ENCODE data around the gene ADAR. TPM values are rescaled to one million over a fixed set of nuclear protein-coding genes. Genes with fewer than 3 reads are reported as not detected.

Gene ADAR
- total RNA-seq, 1 experiment from 2014 or later: 168 TPM

DNA sequence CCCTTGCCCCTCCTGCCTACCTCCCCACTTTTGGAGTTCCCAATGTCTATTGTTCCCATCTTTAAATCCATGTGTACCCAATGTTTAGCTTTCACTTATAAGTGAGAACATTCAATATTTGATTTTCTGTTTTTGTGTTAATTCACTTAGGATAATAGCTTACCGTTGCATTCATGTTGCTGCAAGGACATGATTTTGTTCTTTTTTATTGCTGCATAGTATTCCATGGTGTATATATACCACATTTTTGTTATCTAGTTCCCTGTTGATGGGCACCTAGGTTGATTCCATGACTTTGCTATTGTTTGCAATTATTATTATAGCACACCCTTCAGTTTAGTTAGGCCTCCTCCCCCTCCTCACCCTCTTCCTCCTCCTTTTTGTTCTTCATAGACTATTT, 33.5 kb upstream of the ADAR start:
- Mint-ChIP-seq H3K9me3 (ENCODE audit: unreplicated experiment) (peaks cover 23% of the 10 kb centered on the region), H3K4me3 (ENCODE audit: unreplicated experiment) (no peak overlapping the region), H3K27ac (ENCODE audit: low read depth, unreplicated experiment) (no peak overlapping the region), H3K4me1 (ENCODE audit: insufficient read depth, unreplicated experiment) (no peaks in the 10 kb centered on the region), H3K36me3 (ENCODE audit: insufficient read depth, unreplicated experiment) (no peaks in the 10 kb centered on the region), H3K27me3 (ENCODE audit: insufficient read depth, unreplicated experiment) (peaks cover 49% of the 10 kb centered on the region)
- POLR2A ChIA-PET: no interaction called here
- TF ChIP-seq, protein P1, sequence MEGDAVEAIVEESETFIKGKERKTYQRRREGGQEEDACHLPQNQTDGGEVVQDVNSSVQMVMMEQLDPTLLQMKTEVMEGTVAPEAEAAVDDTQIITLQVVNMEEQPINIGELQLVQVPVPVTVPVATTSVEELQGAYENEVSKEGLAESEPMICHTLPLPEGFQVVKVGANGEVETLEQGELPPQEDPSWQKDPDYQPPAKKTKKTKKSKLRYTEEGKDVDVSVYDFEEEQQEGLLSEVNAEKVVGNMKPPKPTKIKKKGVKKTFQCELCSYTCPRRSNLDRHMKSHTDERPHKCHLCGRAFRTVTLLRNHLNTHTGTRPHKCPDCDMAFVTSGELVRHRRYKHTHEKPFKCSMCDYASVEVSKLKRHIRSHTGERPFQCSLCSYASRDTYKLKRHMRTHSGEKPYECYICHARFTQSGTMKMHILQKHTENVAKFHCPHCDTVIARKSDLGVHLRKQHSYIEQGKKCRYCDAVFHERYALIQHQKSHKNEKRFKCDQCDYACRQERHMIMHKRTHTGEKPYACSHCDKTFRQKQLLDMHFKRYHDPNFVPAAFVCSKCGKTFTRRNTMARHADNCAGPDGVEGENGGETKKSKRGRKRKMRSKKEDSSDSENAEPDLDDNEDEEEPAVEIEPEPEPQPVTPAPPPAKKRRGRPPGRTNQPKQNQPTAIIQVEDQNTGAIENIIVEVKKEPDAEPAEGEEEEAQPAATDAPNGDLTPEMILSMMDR (IDR thresholded peaks at IDR 0.05; ENCODE audit: unreplicated experiment): no peak
- intact Hi-C loops (cut with micrococcal nuclease): no loop called here
- BruUV-seq (replicated peaks): no TSS peak
- CTCF ChIA-PET: interaction anchor here (0.6 kb wide), 1 partner anchor 344 kb away, joined by 3 read pairs; no protein-coding TSS in a partner anchor
- no peak for DNase-seq (ENCODE audit: unreplicated experiment)

DNA sequence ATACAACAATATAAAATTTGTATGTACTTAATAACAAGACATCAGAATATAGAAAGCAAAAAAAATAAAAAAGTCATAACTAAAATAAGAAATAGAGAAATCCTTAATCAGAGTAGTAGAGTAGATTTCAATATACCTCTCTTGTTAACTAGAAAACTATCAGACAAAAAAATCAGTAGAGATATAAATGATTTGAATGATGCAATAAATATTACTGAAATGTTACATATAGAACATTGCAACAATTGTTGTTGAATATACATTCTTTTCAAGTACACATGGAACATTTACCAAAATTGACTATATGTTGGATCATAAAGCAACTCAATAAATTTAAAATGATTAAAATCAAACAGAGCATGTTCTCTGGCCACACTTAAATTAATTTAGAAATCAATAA, 31.9 kb upstream of the ADAR start:
- intact Hi-C loops (cut with micrococcal nuclease): no loop called here
- Mint-ChIP-seq H3K4me1 (ENCODE audit: insufficient read depth, unreplicated experiment) (no peaks in the 10 kb centered on the region), H3K27ac (ENCODE audit: low read depth, unreplicated experiment) (no peak overlapping the region), H3K36me3 (ENCODE audit: insufficient read depth, unreplicated experiment) (no peaks in the 10 kb centered on the region), H3K9me3 (ENCODE audit: unreplicated experiment) (peaks cover 23% of the 10 kb centered on the region), H3K27me3 (ENCODE audit: insufficient read depth, unreplicated experiment) (peaks cover 66% of the 10 kb centered on the region), H3K4me3 (ENCODE audit: unreplicated experiment) (no peak overlapping the region)
- TF ChIP-seq, protein P1 (IDR thresholded peaks at IDR 0.05; ENCODE audit: unreplicated experiment): no peak
- BruUV-seq (replicated peaks): no TSS peak
- ChIA-PET CTCF (interaction anchor here (2.0 kb wide), 1 partner anchor 9 kb away, joined by 5 read pairs; no protein-coding TSS in a partner anchor), POLR2A (interaction anchor here (1.4 kb wide), 2 partner anchors 13 to 31 kb away, joined by 4 to 5 read pairs; partner anchors contain the start of gene ADAR)
- DNase-seq (ENCODE audit: unreplicated experiment): no peak

DNA sequence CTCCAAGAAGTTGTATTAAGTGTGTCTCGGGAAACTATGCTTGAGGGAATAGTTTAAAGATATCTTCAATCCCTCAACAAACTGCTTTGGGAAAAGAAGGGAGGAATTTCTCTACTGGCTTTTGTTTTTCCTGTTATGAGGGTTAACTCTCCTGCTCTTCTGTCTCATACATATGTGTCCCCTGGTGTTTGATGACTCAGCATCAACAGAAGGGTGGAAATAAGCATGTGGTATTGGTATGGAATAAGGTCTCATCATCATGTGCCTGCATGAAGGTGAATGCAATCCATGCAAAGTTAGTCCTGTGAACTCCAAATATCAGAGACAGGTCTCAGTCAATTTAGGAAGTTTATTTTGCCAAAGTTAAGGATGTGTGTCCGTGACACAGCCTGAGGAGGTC, 27.2 kb upstream of the ADAR start:
- intact Hi-C loops (cut with micrococcal nuclease): no loop called here
- BruUV-seq (replicated peaks): no TSS peak
- no peaks in the 10 kb centered on the region for H3K36me3 Mint-ChIP-seq (ENCODE audit: insufficient read depth, unreplicated experiment)
- DNase-seq (ENCODE audit: unreplicated experiment): no peak
- CTCF ChIA-PET: interaction anchor here (1.0 kb wide), 1 partner anchor 42 kb away, joined by 3 read pairs; no protein-coding TSS in a partner anchor
- peaks cover 17% of the 10 kb centered on the region for H3K9me3 Mint-ChIP-seq (ENCODE audit: unreplicated experiment)
- H3K4me1 Mint-ChIP-seq (ENCODE audit: insufficient read depth, unreplicated experiment): no peaks in the 10 kb centered on the region
- POLR2A ChIA-PET: no interaction called here
- peaks cover 95% of the 10 kb centered on the region for H3K27me3 Mint-ChIP-seq (ENCODE audit: insufficient read depth, unreplicated experiment)
- TF ChIP-seq, protein P1 (IDR thresholded peaks at IDR 0.05; ENCODE audit: unreplicated experiment): no peak
- H3K4me3 Mint-ChIP-seq (ENCODE audit: unreplicated experiment): no peak overlapping the region
- H3K27ac Mint-ChIP-seq (ENCODE audit: low read depth, unreplicated experiment): no peak overlapping the region

DNA sequence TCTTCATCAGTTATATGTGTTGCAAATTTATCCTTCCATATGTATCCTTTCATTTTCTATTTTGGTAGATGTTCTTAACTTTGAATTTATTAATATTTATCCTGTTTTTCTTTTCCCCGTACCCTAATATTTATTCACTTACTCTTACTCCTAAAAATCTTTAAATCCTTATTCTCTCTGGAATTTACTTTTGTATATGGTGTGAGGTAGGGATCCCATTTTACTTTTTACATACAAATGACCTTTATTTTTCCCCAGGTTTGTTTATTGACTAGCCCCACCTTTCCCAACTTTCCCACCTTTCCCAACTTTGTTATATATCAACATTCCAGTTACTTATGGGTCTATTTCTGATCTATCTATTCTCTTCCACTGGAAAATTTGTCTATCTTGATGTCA, 21.7 kb upstream of the ADAR start:
- intact Hi-C loops (cut with micrococcal nuclease): no loop called here
- Mint-ChIP-seq H3K9me3 (ENCODE audit: unreplicated experiment) (no peaks in the 10 kb centered on the region), H3K4me3 (ENCODE audit: unreplicated experiment) (no peak overlapping the region), H3K27ac (ENCODE audit: low read depth, unreplicated experiment) (no peak overlapping the region), H3K4me1 (ENCODE audit: insufficient read depth, unreplicated experiment) (peaks cover 20% of the 10 kb centered on the region), H3K36me3 (ENCODE audit: insufficient read depth, unreplicated experiment) (peaks cover 16% of the 10 kb centered on the region), H3K27me3 (ENCODE audit: insufficient read depth, unreplicated experiment) (peaks cover 47% of the 10 kb centered on the region)
- ChIA-PET POLR2A (interaction anchor here (0.7 to 7.3 kb wide), 3 partner anchors 8 to 1249 kb away, joined by 3 to 161 read pairs (median 3); partner anchors contain the start of gene ADAR), CTCF (interaction anchor here (0.7 kb wide), 1 partner anchor 236 kb away, joined by 3 read pairs; no protein-coding TSS in a partner anchor)
- no peak for DNase-seq (ENCODE audit: unreplicated experiment)
- no TSS peak for BruUV-seq (replicated peaks)
- TF ChIP-seq, protein P1 (IDR thresholded peaks at IDR 0.05; ENCODE audit: unreplicated experiment): no peak

Measured in MCF 10A (cell line).